Right lobe of liver (tissue), 6 donors: ENCODE measurements around the gene EIF2B5. TPM values are rescaled to one million over a fixed set of nuclear protein-coding genes. Genes with fewer than 3 reads are reported as not detected.
A peak's percentile ranks its signal among the peaks of the same experiment; 100 is the strongest.
"Not testable (repeated sequence)": the region's sequence is repeated elsewhere in the genome, so short reads cannot be mapped to it uniquely, and the experiment has no call there.

ENCODE experiments used
- ATAC-seq, 4 donors: fragments of 200-7000 bp; cut with Tn5 transposase; one replicate each; pipeline ENCODE4 v1.9.1; 2020; ENCODE audit warnings: mild to moderate bottlenecking in 4 of 4, moderate library complexity in 4 of 4
- DNase-seq, 3 donors: peaks; one replicate each; pipeline ENCODE4 v3.0.0-alpha.2; 2020
- H3K27ac ChIP-seq, 3 donors: fragments of 200-600 bp; one replicate each; pipeline ENCODE4 v1.8.0; 2022
- H3K27me3 ChIP-seq, 2 donors: fragments of 200-600 bp; one replicate each; pipeline ENCODE4 v1.8.0; 2022
- H3K36me3 ChIP-seq, 4 donors: fragments of 200-600 bp; sonication (generic) in 1 of 4; one replicate each; pipeline versions ENCODE4 v1.5.1 to v1.8.0; 2017 to 2022; ENCODE audit warnings: control low read depth in 1 of 4
- H3K4me1 ChIP-seq, 4 donors: fragments of 200-600 bp; sonication (generic) in 1 of 4; one replicate each; pipeline versions ENCODE4 v1.5.1 to v1.8.0; 2017 to 2022; ENCODE audit warnings: control low read depth in 1 of 4
- H3K4me3 ChIP-seq, 3 donors: fragments of 200-600 bp; one replicate each; pipeline ENCODE4 v1.8.0; 2022
- H3K9me3 ChIP-seq, 4 donors: fragments of 200-600 bp; sonication (generic) in 1 of 4; one replicate each; pipeline versions ENCODE4 v1.5.1 to v1.8.0; 2017 to 2022; ENCODE audit warnings: control low read depth in 1 of 4
- POLR2A ChIP-seq: fragments of 450-650 bp; IDR thresholded peaks from one replicate; pipeline ENCODE4 v1.6.1; 2017; ENCODE audit warnings: antibody characterized with exemption, mild to moderate bottlenecking
- WGBS: methylation state at CpG from one replicate; pipeline ENCODE4 v1.1.6; 2018; ENCODE audit warnings: low coverage, low lambda C conversion rate; ENCODE audit not compliant: insufficient coverage; ENCODE audit errors: missing lambda C conversion rate; 5-methylcytosine and 5-hydroxymethylcytosine counted together
- intact Hi-C, 2 donors: fragments of 100-400 bp; cut with DNase I; formaldehyde crosslinking; loops; one replicate each; pipeline versions ENCODE4 v1.11.2 to v1.14.1; 2022
- total RNA-seq, 6 experiments: library from RNA; depleted of rRNA in 2 of 6; stranded (reverse); fragments of >200 nt in 2 of 6; fragmentation: NEBNext Ultra II Directional in 3 of 6; extraction: Animal tissue kit (Norgen Biotek cat#: 25700) in 3 of 6; gene quantifications; one replicate each; pipeline versions ENCODE4 v1.1.0 to v1.2.4, GENCODE V29; 2016 to 2023
- TF ChIP-seq, protein P1 (sequence below), 4 donors: fragments of 200-600 bp in 3 of 4; fragments of 450-650 bp in 1 of 4; IDR thresholded peaks; one replicate each; pipeline versions ENCODE4 v1.5.1 to v1.8.0; 2016 to 2022; ENCODE audit warnings: antibody characterized with exemption in 4 of 4, mild to moderate bottlenecking in 2 of 4
- donor health status: DM: no; HTN: yes; CAD: no.
- donor health status: DM: no; HTN: no; CAD: no.
- donor health status: DM: no; HTN: no; CAD: no.
- donor health status: DM: no; HTN: yes; CAD: no.
- donor health status: DM: no; HTN: yes; CAD: no.

EIF2B5 gene
- total RNA-seq, 6 experiments from 2014 or later: 16.7 to 25.6 (median 20.5) TPM

DNA sequence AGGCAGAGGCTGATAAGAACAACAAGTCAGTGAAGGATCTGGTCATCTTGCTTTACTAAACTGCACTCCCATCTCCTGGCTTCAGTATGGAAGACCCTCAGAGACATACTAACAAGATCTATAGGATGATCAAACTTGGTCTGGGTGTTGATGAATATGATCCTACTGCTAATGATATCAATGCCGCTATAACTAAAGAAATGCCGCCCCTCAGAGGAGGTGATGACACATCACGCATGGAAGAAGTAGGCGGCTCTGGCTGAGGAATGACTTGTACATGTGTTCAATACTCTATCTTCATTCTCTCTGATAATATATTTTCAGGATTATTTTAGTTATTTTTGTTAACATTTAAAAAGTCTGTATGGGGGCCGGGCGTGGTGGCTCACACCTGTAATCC lies 17.5 kb upstream of the EIF2B5 start:
- 82% methylated on average over 6 of the region's 6 CpGs for whole genome bisulfite sequencing

DNA sequence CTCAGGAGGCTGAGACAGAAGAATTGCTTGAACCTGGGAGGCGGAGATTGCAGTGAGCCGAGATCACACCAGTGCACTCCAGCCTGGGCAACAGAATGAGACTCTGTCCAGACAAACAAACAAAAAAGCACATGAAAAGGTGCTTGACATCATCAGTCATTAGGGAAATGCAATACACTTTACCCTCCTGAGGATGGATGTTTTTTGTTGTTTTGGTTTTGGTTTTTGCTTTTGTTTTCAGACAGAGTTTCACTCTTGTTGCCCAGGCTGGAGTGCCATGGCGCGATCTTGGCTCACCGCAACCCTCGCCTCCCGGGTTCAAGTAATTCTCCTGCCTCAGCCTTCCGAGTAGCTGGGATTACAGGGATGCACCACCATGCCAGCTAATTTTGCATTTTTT lies 14.1 kb upstream of the EIF2B5 start:
- H3K36me3 ChIP-seq, H3K27ac ChIP-seq, H3K4me3 ChIP-seq, DNase-seq, H3K9me3 ChIP-seq, intact Hi-C loops, H3K4me1 ChIP-seq, H3K27me3 ChIP-seq: not testable (repeated sequence)
- ATAC-seq: peak in 2 of 4 donors; percentile 40 to 47
- WGBS: 84% methylated on average over 8 of the region's 8 CpGs

More for the DNA sequence above, 17.5 kb upstream of the EIF2B5 start:
- no peaks in the 10 kb centered on the region for H3K4me1 ChIP-seq
- TF ChIP-seq, protein P1, sequence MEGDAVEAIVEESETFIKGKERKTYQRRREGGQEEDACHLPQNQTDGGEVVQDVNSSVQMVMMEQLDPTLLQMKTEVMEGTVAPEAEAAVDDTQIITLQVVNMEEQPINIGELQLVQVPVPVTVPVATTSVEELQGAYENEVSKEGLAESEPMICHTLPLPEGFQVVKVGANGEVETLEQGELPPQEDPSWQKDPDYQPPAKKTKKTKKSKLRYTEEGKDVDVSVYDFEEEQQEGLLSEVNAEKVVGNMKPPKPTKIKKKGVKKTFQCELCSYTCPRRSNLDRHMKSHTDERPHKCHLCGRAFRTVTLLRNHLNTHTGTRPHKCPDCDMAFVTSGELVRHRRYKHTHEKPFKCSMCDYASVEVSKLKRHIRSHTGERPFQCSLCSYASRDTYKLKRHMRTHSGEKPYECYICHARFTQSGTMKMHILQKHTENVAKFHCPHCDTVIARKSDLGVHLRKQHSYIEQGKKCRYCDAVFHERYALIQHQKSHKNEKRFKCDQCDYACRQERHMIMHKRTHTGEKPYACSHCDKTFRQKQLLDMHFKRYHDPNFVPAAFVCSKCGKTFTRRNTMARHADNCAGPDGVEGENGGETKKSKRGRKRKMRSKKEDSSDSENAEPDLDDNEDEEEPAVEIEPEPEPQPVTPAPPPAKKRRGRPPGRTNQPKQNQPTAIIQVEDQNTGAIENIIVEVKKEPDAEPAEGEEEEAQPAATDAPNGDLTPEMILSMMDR (IDR thresholded peaks at IDR 0.05): no peak
- no peak for TF ChIP-seq POLR2A
- H3K4me3 ChIP-seq: no peak overlapping the region
- no peak for ATAC-seq
- H3K9me3 ChIP-seq: no peaks in the 10 kb centered on the region
- DNase-seq: no peak
- no peaks in the 10 kb centered on the region for H3K27me3 ChIP-seq
- intact Hi-C loops: no loop called here
- no peak overlapping the region for H3K27ac ChIP-seq
- H3K36me3 ChIP-seq: no peaks in the 10 kb centered on the region

DNA sequence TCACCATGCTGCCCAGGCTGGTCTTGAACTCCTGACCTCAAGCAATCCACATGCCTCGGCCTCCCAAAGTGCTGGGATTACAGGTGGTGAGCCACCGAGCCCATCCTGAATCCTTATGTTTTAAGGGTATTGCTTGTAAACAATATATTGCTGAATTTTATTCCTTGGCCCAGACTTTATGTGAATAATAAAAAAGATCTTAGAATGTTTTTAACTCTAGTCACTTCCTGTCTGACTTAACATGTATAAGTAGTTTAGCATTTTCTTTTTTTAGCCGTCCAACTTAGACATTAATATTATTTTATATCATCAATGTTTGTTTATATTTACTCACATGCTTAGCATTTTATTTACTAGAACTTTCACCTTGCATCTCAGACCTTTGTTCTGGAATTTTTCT lies 9.2 kb upstream of the EIF2B5 start:
- DNase-seq (no peak), ATAC-seq (no peak)
- no peak for TF ChIP-seq POLR2A
- TF ChIP-seq, protein P1 (IDR thresholded peaks at IDR 0.05): no peak
- no peak overlapping the region for H3K4me3 ChIP-seq
- no peak overlapping the region for H3K27ac ChIP-seq
- no peaks in the 10 kb centered on the region for H3K27me3 ChIP-seq
- intact Hi-C loops: no loop called here
- WGBS: 77% methylated on average over 3 of the region's 3 CpGs
- peaks cover 0 to 6% (median 2%) of the 10 kb centered on the region in 4 donors for H3K4me1 ChIP-seq
- no peaks in the 10 kb centered on the region for H3K36me3 ChIP-seq
- no peaks in the 10 kb centered on the region for H3K9me3 ChIP-seq

DNA sequence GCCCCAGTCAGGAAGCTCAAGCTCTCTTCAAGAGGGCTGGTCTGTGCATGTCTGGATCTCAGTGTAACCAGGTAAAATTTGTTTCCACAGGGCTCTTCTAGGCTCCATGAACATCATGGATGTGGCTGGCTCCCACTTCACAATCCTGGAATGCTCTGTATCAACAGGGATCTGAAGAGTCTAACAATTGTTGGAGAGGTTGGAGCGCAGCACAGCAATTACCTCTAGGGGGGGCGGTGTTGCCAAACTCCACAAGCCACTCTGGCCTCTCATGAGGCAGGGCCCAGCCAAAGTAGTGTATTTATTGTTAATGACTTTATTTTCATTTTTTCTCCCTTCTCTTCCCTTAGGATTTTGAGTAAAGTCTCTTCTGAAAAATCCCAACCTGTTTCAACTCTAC lies 6.1 kb upstream of the EIF2B5 start:
- no peak overlapping the region for H3K4me3 ChIP-seq
- WGBS: 20% methylated on average over 2 of the region's 2 CpGs
- DNase-seq (peak in 1 of 3 donors; percentile 34), ATAC-seq (peak; percentile 53 to 76 (median 72))
- no peak overlapping the region for H3K27ac ChIP-seq
- intact Hi-C loops: no loop called here
- H3K9me3 ChIP-seq: no peaks in the 10 kb centered on the region
- TF ChIP-seq POLR2A: no peak
- TF ChIP-seq, protein P1 (IDR thresholded peaks at IDR 0.05): peak; percentile 20 to 44 (median 38)
- H3K4me1 ChIP-seq: peaks cover 0 to 6% (median under 1%) of the 10 kb centered on the region in 4 donors
- H3K27me3 ChIP-seq: no peaks in the 10 kb centered on the region
- no peaks in the 10 kb centered on the region for H3K36me3 ChIP-seq

DNA sequence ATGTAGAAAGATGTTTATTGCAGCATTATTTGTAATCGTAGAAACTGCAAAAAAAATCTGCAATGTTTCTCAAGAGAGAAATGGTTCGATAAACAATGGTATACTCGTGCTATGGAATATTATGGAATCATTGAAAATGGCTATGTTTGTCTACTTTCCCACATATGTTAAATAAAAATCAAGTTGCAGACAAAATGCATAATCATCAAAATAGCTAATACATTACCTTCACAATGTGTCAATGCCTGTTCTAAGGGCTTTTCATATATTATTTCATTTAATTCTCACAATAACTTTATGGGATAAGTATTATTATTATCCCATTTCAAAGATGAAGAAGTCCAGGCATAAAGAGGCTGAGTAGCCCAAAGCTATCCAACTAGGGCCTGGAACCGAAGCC lies 2.2 kb upstream of the EIF2B5 start:
- Histone ChIP-seq H3K27me3 (no peaks in the 10 kb centered on the region), H3K27ac (no peak overlapping the region), H3K4me1 (peaks cover 0 to 11% (median 3%) of the 10 kb centered on the region in 4 donors), H3K9me3 (no peaks in the 10 kb centered on the region), H3K36me3 (peaks cover 0 to 5% (median under 1%) of the 10 kb centered on the region in 4 donors), H3K4me3 (no peak overlapping the region)
- ATAC-seq (no peak), DNase-seq (no peak)
- intact Hi-C loops: no loop called here
- no peak for TF ChIP-seq POLR2A
- TF ChIP-seq, protein P1 (IDR thresholded peaks at IDR 0.05): no peak
- WGBS: 90% methylated on average over 4 of the region's 4 CpGs
